Kidney (tissue), 14 donors: ENCODE data around the gene KIAA0513. TPM values are rescaled to one million over a fixed set of nuclear protein-coding genes. Genes with fewer than 3 reads are reported as not detected.

Experiments
- DNase-seq, 5 donors: peaks; one replicate each; pipeline ENCODE4 v3.0.0-alpha.2; 2013 to 2020
- FAIRE-seq: peaks from 2 replicates; lab custom pipeline; 2012; peaks lifted over from hg19 to GRCh38; lab: Jason Lieb, UNC
- H3K27ac ChIP-seq, 2 donors: one replicate each; pipeline ENCODE4 v1.7.0; 2013; ENCODE audit warnings: low read depth in 2 of 2, low read length in 2 of 2, inconsistent platforms in 1 of 2
- H3K27me3 ChIP-seq: one replicate; pipeline ENCODE4 v1.7.1; 2013; ENCODE audit warnings: low read length, inconsistent platforms; ENCODE audit not compliant: control insufficient read depth, insufficient read depth
- H3K36me3 ChIP-seq, 3 donors: one replicate each; pipeline versions ENCODE4 v1.7.0 to v1.7.1; 2013; ENCODE audit warnings: low read length in 3 of 3, control low read depth in 1 of 3, inconsistent platforms in 1 of 3; ENCODE audit not compliant: insufficient read depth in 3 of 3, control insufficient read depth in 2 of 3
- H3K4me1 ChIP-seq, 3 donors: one replicate each; pipeline versions ENCODE4 v1.7.0 to v1.7.1; 2013; ENCODE audit warnings: low read length in 3 of 3, inconsistent platforms in 1 of 3, low read depth in 1 of 3; ENCODE audit not compliant: control insufficient read depth in 2 of 3, insufficient read depth in 2 of 3
- H3K4me3 ChIP-seq, 3 donors: one replicate each; pipeline versions ENCODE4 v1.7.0 to v1.8.1; 2013; ENCODE audit warnings: low read length in 3 of 3, control low read depth in 1 of 3, inconsistent platforms in 1 of 3
- H3K9ac ChIP-seq, 3 donors: one replicate each; pipeline versions ENCODE4 v1.7.0 to v1.7.1; 2013; ENCODE audit warnings: low read length in 3 of 3, control low read depth in 1 of 3, inconsistent platforms in 1 of 3
- H3K9me3 ChIP-seq, 3 donors: one replicate each; pipeline versions ENCODE4 v1.7.0 to v1.7.1; 2013; ENCODE audit warnings: low read length in 3 of 3, control low read depth in 1 of 3, inconsistent platforms in 1 of 3; ENCODE audit not compliant: control insufficient read depth in 2 of 3, insufficient read depth in 1 of 3
- intact Hi-C: fragments of 100-400 bp; cut with DNase I; formaldehyde crosslinking; loops from one replicate; pipeline ENCODE4 v1.11.1; 2022
- polyA plus RNA-seq: library from polyadenylated mRNA; stranded (reverse); fragments of 350-450 nt; fragmentation: Illumina TruSeq; extraction: RNeasy Lipid Tissue Mini Kit (QIAGEN cat#74804); gene quantifications from one replicate; pipeline ENCODE4 v1.2.3, GENCODE V29; 2014; ENCODE audit warnings: low read depth, low replicate concordance; ENCODE audit not compliant: insufficient read depth
- total RNA-seq: library from RNA; stranded (reverse); fragmentation: NEBNext Ultra II Directional; extraction: Animal tissue kit (Norgen Biotek cat#: 25700); gene quantifications from one replicate; pipeline ENCODE4 v1.2.1, GENCODE V29; 2021
- TF ChIP-seq, protein P1 (sequence below): IDR thresholded peaks from 3 replicates; pipeline ENCODE4 v1.5.1; 2012; ENCODE audit warnings: mild to moderate bottlenecking, moderate library complexity, borderline replicate concordance; ENCODE audit not compliant: insufficient read depth; ENCODE audit errors: extremely low read depth
- donor health status: control.
- donor health status: control.
- donor health status: control.
- donor health status: control.
- donor health status: control.
- donor health status: DM: yes; HTN: yes; CAD: no.
- donor health status: Normal renal cell carcinoma (clear cell type).

Gene KIAA0513
- total and polyA plus RNA-seq, 2 donors from 2014 or later, result 2.6 to 19.2 TPM

DNA sequence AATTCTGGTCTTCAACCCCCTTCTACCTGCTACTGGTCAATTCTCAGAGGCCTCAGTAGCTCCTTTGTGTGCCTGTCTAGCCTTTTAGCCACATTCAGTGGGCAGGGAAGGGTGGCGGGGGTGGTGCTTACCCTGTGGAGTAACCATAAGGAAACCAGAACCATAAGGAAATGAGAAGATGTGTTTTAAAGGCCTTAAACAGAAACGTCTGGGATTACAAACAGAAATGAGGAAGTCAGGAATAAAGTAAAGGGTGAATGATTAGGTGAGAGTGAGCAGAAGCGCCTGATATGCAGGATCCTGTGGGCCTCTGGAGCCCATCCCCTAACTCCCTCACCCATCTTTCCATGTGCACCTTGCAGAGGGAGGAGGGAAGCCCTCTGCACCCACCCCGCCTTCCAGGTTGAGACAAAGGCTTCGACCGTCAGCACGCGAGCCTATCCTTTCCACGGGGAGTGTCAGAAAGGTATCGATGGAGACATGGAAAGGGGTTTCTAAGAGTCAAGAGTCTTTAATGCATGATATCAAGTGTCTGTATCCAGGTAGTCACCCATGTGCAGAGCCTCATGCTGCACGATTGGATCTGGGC, 20.4 kb downstream of the KIAA0513 start:
- no peak overlapping the region for H3K9ac ChIP-seq
- no peaks in the 10 kb centered on the region for H3K27me3 ChIP-seq
- H3K4me1 ChIP-seq, result peaks cover 0 to 2% (median 0%) of the 10 kb centered on the region in 3 donors
- TF ChIP-seq, protein P1, sequence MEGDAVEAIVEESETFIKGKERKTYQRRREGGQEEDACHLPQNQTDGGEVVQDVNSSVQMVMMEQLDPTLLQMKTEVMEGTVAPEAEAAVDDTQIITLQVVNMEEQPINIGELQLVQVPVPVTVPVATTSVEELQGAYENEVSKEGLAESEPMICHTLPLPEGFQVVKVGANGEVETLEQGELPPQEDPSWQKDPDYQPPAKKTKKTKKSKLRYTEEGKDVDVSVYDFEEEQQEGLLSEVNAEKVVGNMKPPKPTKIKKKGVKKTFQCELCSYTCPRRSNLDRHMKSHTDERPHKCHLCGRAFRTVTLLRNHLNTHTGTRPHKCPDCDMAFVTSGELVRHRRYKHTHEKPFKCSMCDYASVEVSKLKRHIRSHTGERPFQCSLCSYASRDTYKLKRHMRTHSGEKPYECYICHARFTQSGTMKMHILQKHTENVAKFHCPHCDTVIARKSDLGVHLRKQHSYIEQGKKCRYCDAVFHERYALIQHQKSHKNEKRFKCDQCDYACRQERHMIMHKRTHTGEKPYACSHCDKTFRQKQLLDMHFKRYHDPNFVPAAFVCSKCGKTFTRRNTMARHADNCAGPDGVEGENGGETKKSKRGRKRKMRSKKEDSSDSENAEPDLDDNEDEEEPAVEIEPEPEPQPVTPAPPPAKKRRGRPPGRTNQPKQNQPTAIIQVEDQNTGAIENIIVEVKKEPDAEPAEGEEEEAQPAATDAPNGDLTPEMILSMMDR, result no peak
- intact Hi-C loops, result no loop called here
- H3K27ac ChIP-seq, result no peak overlapping the region
- FAIRE-seq (no peak), DNase-seq (peak in 1 of 5 donors; percentile 18)
- H3K36me3 ChIP-seq, result no peaks in the 10 kb centered on the region
- no peak overlapping the region for H3K4me3 ChIP-seq
- no peaks in the 10 kb centered on the region for H3K9me3 ChIP-seq

DNA sequence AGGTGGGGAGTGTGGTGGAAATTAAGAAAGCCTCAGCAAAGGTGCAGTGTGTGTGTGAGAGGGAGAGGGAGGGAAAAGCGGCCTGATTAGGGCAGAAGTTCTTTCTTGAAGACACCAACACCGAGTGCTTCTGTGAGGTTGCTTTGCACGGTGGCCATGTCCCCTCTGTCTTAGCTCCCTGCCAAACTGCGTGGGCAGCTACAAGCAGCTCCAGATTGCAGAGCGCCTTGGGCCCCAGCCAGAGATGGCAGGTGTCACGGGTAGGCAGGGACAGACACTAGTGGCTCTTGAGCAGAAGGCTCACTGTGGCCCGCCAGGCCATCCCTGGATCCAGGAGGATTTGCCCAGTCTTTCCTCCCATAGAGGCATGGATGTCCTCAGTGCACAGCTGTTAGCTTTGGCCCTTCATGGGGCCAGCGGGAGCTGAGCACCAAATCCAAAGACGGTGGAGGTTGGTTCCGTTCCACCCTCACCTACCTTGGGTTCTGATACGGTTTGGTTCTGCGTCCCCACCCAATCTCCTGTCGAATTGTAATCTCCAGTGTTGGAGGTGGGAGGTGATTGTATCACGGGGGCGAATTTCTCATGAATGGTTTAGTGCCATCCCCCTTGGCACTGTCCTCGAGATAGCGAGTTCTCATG, 21.4 kb downstream of the KIAA0513 start:
- H3K36me3 ChIP-seq, result no peaks in the 10 kb centered on the region
- peaks cover 0 to 2% (median 0%) of the 10 kb centered on the region in 3 donors for H3K4me1 ChIP-seq
- no peak for FAIRE-seq
- no peak overlapping the region for H3K9ac ChIP-seq
- TF ChIP-seq, protein P1, result no peak
- no peak overlapping the region for H3K4me3 ChIP-seq
- intact Hi-C loops, result no loop called here
- no peak for DNase-seq
- no peaks in the 10 kb centered on the region for H3K9me3 ChIP-seq
- H3K27me3 ChIP-seq, result no peaks in the 10 kb centered on the region
- H3K27ac ChIP-seq, result no peak overlapping the region

DNA sequence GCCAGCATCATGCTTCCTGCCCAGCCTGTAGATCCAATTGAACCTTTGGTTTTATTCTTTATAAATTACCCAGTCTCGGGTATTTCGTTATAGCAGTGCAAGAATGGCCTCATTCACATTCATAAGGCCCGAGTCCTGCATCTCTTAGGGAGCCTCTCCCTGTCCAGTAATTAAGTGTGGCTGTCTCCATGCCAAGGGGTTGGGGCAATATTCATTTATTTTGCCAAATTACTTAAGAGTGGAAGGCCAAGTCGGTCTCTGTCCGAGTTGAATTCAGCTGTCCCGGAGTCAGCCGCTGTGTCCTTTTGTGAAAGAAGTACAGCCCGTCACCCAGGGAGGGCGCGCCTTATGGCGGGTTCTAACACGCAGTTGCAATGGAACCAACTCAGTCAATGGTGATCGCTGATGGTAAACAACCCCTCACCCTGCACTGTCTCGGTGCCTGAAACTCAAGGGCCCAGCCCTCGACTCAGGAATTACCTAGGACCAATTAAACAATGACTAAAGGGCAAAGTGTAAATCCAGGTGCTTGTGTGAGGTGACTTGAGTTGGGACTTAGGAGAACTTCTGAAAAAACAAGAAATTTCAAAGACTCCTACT, 22.2 kb downstream of the KIAA0513 start:
- Histone ChIP-seq H3K27me3 (no peaks in the 10 kb centered on the region), H3K9ac (no peak overlapping the region), H3K9me3 (no peaks in the 10 kb centered on the region), H3K4me3 (no peak overlapping the region), H3K27ac (no peak overlapping the region), H3K4me1 (peaks cover 0 to 3% (median 2%) of the 10 kb centered on the region in 3 donors), H3K36me3 (no peaks in the 10 kb centered on the region)
- peak in 2 of 5 donors; percentile 38 to 59 for DNase-seq
- no peak for FAIRE-seq
- TF ChIP-seq, protein P1, result no peak
- intact Hi-C loops, result no loop called here
